AG09309 (cell line): ENCODE results near the gene FBXO10.

Experiments used
- DNase-seq: peaks from one replicate; pipeline ENCODE4 v3.0.0-alpha.2; 2010; ENCODE audit warnings: low read depth
- H3K4me3 ChIP-seq: 2 replicates; pipeline ENCODE4 v1.5.1; 2011; ENCODE audit warnings: mild to moderate bottlenecking, low read depth, low read length, moderate library complexity; ENCODE audit not compliant: control insufficient read depth
- TF ChIP-seq, protein P1 (sequence below): IDR thresholded peaks from 2 replicates; pipeline ENCODE4 v1.5.1; 2011; ENCODE audit warnings: mild to moderate bottlenecking, low read depth, low read length, inconsistent platforms; ENCODE audit not compliant: insufficient read depth, control insufficient read depth; ENCODE audit errors: missing control alignments

FBXO10 gene

DNA sequence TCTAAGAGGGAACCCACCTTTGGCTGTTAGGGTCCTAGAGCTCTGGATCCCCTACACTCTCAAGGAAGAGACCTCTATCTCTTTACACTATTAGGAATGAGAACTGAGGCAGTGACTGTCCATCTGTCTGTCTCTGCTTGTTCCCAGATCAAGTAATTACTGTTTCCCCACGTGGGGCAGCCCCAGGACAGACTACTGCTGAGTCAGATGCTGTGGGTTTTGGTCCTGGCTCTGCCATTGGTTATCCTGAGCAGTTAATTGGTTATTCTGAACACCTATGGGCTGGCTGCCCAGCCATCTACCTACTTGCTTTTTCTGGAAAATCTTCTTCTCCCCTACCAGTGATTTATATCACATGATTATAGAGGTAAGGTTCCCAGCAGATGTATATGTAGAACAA, 33.3 kb downstream of the FBXO10 start:
- no peak overlapping the region for H3K4me3 ChIP-seq
- DNase-seq: no peak
- TF ChIP-seq, protein P1, sequence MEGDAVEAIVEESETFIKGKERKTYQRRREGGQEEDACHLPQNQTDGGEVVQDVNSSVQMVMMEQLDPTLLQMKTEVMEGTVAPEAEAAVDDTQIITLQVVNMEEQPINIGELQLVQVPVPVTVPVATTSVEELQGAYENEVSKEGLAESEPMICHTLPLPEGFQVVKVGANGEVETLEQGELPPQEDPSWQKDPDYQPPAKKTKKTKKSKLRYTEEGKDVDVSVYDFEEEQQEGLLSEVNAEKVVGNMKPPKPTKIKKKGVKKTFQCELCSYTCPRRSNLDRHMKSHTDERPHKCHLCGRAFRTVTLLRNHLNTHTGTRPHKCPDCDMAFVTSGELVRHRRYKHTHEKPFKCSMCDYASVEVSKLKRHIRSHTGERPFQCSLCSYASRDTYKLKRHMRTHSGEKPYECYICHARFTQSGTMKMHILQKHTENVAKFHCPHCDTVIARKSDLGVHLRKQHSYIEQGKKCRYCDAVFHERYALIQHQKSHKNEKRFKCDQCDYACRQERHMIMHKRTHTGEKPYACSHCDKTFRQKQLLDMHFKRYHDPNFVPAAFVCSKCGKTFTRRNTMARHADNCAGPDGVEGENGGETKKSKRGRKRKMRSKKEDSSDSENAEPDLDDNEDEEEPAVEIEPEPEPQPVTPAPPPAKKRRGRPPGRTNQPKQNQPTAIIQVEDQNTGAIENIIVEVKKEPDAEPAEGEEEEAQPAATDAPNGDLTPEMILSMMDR: no peak

DNA sequence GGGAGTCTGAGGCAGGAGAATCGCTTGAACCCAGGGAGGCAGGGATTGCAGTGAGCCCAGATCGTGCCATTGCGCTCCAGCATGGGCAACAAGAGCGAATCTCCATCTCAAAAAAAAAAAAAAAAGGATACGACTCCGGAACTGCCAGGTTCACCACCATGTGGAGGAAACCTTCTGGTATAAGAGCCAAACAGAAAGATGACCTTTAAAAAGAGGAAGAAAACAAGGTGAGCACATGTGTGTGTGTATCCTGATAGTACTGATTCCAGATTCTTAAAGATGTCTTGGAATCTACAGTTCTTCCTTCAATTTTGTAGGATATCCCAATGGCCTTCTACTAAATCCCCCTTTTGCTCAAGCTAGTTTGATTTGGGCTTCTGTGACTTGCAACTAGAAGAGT, 33.7 kb downstream of the FBXO10 start:
- no peak overlapping the region for H3K4me3 ChIP-seq
- no peak for DNase-seq
- TF ChIP-seq, protein P1: no peak

DNA sequence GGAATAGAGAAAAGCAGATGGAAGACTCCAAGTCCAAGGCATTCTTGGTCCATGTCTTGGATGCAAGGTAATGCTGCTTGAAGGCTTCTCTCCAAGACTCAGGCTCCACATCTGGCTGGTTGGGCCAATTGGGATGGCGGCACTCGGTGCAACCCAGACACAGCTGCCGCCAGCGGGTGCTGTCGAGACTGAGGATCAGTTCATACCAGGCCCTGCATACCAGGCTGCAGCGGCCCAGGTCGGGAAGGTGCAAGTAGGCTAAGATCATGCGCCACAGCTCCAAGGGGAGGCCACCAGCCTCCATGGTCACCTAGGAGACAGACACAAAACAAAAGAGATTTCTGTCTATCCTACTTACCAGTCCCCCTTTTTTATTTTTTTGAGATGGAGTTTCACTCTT, 34.7 kb downstream of the FBXO10 start:
- TF ChIP-seq, protein P1: no peak
- H3K4me3 ChIP-seq: no peak overlapping the region
- no peak for DNase-seq

DNA sequence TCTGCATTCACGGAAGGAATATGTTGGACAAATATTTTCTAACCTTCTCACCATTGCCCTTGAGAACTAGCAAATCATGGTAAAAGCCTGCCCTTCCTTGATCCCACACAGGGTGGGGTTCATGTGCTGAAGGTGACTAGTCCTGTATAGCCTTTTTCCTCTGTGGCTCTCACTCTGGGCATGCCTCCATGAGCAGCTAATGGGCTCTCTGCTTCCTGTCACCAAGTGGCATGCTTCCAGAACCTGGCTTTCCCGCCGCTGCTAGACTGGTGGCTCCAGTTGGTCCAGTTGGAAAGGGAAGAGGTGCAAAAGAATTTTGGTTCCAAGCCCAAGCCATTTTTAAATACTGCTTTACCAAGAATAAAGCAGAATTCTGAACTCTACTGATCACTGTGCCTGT, 35.5 kb downstream of the FBXO10 start:
- H3K4me3 ChIP-seq: no peak overlapping the region
- TF ChIP-seq, protein P1: no peak
- DNase-seq: no peak

DNA sequence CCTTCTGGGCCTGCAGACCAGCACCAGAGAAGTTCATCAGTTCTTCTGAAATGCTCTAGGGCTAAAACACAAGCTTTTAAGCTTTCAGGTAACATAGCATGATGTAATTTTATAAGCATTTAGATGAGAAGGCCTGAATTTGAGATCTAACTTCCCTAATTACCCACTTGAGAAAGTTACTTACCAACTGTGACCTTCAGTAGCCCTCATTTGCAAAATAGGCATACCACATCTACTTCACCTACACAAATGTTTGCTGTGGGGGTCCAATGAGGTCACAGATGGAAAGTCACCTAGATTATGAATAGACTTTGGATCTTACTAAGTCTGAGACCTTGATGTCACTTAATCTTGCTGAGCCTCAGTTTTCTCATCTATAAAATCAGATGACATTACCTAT, 36.5 kb downstream of the FBXO10 start:
- TF ChIP-seq, protein P1: no peak
- H3K4me3 ChIP-seq: no peak overlapping the region
- DNase-seq: no peak

DNA sequence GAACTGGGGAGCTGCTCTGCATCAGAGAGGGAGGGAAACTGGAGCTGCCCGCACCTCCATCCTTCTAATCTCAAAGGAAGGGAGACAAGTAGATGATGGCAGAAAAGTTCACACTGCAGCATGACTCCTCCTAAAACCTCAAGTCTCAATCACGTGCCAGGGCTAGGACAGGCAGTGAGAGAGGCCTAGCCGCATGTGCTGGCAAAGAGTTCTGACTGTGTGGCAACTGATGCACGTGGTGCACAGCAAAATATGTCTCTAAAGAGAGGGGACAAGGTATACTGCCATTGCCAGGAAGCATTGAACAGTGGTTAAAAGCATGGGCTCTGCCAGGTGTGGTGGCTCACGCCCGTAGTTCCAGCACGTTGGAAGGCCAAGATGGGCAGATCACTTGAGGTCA, 38.1 kb downstream of the FBXO10 start:
- H3K4me3 ChIP-seq: no peak overlapping the region
- DNase-seq: no peak
- TF ChIP-seq, protein P1: no peak

DNA sequence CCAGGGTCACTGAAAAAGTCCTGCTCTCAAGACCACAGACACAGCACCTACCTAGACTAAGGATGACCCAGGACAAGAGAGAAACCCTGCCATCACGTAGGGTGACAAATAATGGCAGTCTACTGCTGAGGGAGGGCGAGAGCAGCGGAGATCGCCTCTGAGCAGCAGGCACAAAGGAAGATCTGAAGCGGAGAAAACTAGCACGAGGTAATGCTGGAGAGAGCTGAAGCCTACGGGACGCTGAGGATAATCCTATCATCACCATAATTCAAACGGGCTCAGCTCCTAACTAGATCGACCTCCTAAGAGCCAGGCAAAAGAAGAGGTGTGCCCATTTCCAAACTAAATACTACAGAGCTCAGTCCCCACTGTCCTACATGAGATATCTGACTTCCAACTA, 41.3 kb downstream of the FBXO10 start:
- TF ChIP-seq, protein P1: no peak
- no peak for DNase-seq
- no peak overlapping the region for H3K4me3 ChIP-seq
